CD4-positive, alpha-beta T cell treated with Interleukin-21 for 1 hour (primary cell): ENCODE results near the gene ACBD6.
"Not testable (repeated sequence)": the region's sequence is repeated elsewhere in the genome, so short reads cannot be mapped to it uniquely, and the experiment has no call there.

Experiments
- DNase-seq: peaks from one replicate; pipeline ENCODE4 v3.0.0-alpha.2; 2020

Gene ACBD6

GRCh38 chr1:180408128-180408527 is 94.2 kb downstream of the ACBD6 start:
- not testable (repeated sequence) for DNase-seq

- no peak for DNase-seq
Measured at GRCh38 chr1:180407051-180407450, 95.3 kb downstream of the ACBD6 start.

- DNase-seq, result no peak
Measured at GRCh38 chr1:180402551-180402950, 99.8 kb downstream of the ACBD6 start.

GRCh38 chr1:180402001-180402400 is 100.4 kb downstream of the ACBD6 start:
- DNase-seq, result no peak

- no peak for DNase-seq
Measured at GRCh38 chr1:180397175-180397574, 105.2 kb downstream of the ACBD6 start.

GRCh38 chr1:180392427-180393145 is 109.8 kb downstream of the ACBD6 start:
- DNase-seq, result no peak

GRCh38 chr1:180392020-180392419 is 110.4 kb downstream of the ACBD6 start:
- DNase-seq, result no peak

GRCh38 chr1:180387413-180387812 is 115.0 kb downstream of the ACBD6 start:
- no peak for DNase-seq

GRCh38 chr1:180386745-180387367 is 115.5 kb downstream of the ACBD6 start:
- DNase-seq, result no peak

GRCh38 chr1:180385144-180385543 is 117.2 kb downstream of the ACBD6 start:
- no peak for DNase-seq

- DNase-seq, result no peak
Measured at GRCh38 chr1:180384286-180385005, 117.9 kb downstream of the ACBD6 start.

- no peak for DNase-seq
Measured at GRCh38 chr1:180382326-180383115, 119.9 kb downstream of the ACBD6 start.

- DNase-seq, result no peak
Measured at GRCh38 chr1:180381184-180381580, 121.2 kb downstream of the ACBD6 start.

GRCh38 chr1:180380259-180381183 is 121.9 kb downstream of the ACBD6 start:
- no peak for DNase-seq

- DNase-seq, result no peak
Measured at GRCh38 chr1:180376800-180377199, 125.6 kb downstream of the ACBD6 start.

- DNase-seq, result no peak
Measured at GRCh38 chr1:180376253-180376652, 126.1 kb downstream of the ACBD6 start.

- DNase-seq, result no peak
Measured at GRCh38 chr1:180372728-180373127, 129.6 kb downstream of the ACBD6 start.

GRCh38 chr1:180370597-180370996 is 131.8 kb downstream of the ACBD6 start:
- no peak for DNase-seq

- no peak for DNase-seq
Measured at GRCh38 chr1:180370188-180370587, 132.2 kb downstream of the ACBD6 start.

GRCh38 chr1:180369061-180369460 is 133.3 kb downstream of the ACBD6 start:
- no peak for DNase-seq

GRCh38 chr1:180366371-180367068 is 135.9 kb downstream of the ACBD6 start:
- no peak for DNase-seq
